ENCODE results near the gene FMN1.
"Not testable (repeated sequence)": the region's sequence is repeated elsewhere in the genome, so short reads cannot be mapped to it uniquely, and the experiment has no call there.

The FMN1 gene

GRCh38 chr15:32873284-32874114, 321.0 kb downstream of the FMN1 start:
- DNase-seq, result no peak

- no peak for DNase-seq
Observed at GRCh38 chr15:32872621-32873283, 321.8 kb downstream of the FMN1 start.

GRCh38 chr15:32871883-32872282, 322.6 kb downstream of the FMN1 start:
- no peak for DNase-seq

GRCh38 chr15:32870240-32871033, 324.1 kb downstream of the FMN1 start:
- no peak for DNase-seq

- DNase-seq, result no peak
Observed at GRCh38 chr15:32869776-32870175, 324.7 kb downstream of the FMN1 start.

- no peak for DNase-seq
Observed at GRCh38 chr15:32867313-32867626, 327.2 kb downstream of the FMN1 start.

GRCh38 chr15:32866454-32867312, 327.8 kb downstream of the FMN1 start:
- DNase-seq, result peak in 1 of 2 donors; percentile 6

- DNase-seq, result no peak
Observed at GRCh38 chr15:32864841-32865240, 329.7 kb downstream of the FMN1 start.

- DNase-seq, result no peak
Observed at GRCh38 chr15:32864051-32864450, 330.5 kb downstream of the FMN1 start.

- DNase-seq, result peak; percentile 13 to 20
Observed at GRCh38 chr15:32861761-32862160, 332.8 kb downstream of the FMN1 start.

GRCh38 chr15:32861174-32861573, 333.3 kb downstream of the FMN1 start:
- DNase-seq, result no peak

- no peak for DNase-seq
Observed at GRCh38 chr15:32859996-32860395, 334.5 kb downstream of the FMN1 start.

- no peak for DNase-seq
Observed at GRCh38 chr15:32859251-32859650, 335.3 kb downstream of the FMN1 start.

- no peak for DNase-seq
Observed at GRCh38 chr15:32857732-32858131, 336.8 kb downstream of the FMN1 start.

GRCh38 chr15:32856753-32857152, 337.8 kb downstream of the FMN1 start:
- no peak for DNase-seq

GRCh38 chr15:32855942-32856341, 338.6 kb downstream of the FMN1 start:
- no peak for DNase-seq

- DNase-seq, result no peak
Observed at GRCh38 chr15:32853592-32853991, 340.9 kb downstream of the FMN1 start.

GRCh38 chr15:32852771-32853170, 341.7 kb downstream of the FMN1 start:
- no peak for DNase-seq

- DNase-seq, result no peak
Observed at GRCh38 chr15:32852017-32852416, 342.5 kb downstream of the FMN1 start.

- no peak for DNase-seq
Observed at GRCh38 chr15:32851572-32851971, 342.9 kb downstream of the FMN1 start.

- DNase-seq, result no peak
Observed at GRCh38 chr15:32849769-32850668, 344.5 kb downstream of the FMN1 start.

- DNase-seq, result not testable (repeated sequence)
Observed at GRCh38 chr15:32846671-32847070, 347.8 kb downstream of the FMN1 start.

All from hippocampal formation (tissue), 2 donors.